Measurements from ENCODE around the gene SMIM22.

The SMIM22 gene

DNA sequence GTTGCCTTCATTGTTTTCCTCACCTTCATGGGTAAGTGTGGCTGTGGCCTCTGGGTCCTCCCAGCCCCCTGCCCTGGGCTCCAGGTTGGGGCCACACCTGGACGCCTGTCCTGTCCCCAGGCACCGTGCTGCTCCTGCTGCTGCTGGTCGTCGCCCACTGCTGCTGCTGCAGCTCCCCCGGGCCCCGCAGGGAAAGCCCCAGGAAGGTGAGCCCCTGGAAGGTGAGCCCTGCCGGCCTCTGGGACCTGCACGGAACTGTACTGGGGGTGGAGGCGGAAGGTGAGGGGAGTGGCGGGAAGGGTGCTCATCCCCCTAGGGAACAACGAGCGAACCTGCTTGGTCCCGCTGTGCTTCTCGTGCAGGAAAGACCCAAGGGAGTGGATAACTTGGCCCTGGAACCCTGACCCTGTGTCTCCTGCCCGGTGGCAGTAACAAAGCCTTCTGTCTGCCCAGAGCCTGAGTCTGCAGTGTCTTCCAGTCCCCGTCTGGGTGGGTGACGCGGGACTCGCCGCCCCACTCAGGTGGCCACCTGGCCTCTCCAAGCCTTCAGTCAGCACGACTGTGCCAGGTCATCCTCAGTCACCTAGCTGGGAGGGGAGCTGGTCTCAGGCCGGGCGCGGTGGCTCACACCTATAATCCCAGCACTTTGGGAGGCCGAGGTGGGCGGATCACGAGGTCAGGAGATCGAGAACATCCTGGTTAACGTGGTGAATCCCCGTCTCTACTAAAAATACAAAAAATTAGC, 831 bp downstream of the SMIM22 start:
- DNase-seq (ENCODE audit: low spot score) (no peak), FAIRE-seq (no peak)

DNA sequence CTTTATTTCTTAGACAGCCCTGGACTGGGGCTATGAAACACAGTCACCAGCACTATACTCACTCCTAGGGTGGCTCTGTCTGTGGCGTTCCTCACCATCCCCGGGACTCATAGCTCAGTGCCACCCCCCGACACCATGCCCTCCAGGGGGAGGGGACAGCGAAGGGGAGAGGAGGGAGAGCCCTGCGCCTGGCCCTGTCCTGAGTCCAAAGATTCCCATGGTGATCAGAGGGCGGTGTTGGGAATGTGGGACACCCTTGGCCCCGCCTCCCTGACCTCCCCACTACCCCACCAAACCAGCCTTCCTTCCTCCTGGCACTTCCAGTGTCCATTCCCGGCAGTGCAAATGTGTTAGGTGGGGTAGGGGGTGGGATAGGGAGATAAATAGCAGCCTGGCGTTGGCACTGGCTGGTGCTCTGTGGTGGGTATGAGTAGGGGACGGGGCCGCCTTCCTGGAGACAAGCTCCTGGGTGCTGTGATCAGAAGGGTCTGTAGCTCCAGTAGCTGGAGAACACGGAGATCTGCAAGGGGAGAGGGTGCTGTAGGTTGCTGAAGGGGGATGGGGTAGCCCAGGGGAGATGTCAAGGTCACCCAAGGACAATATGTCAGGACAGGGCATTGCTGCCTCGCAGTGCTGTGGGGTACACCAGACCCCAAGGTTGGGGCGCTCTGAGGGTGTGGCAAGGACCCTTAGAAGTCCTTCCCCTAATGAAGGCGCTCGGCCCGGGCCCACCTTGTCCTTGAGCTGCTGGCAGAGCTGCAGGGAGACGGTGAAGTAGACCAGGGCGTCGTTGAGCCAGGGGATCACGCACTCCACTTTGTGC, 2.0 kb downstream of the SMIM22 start:
- FAIRE-seq, result no peak

GRCh38 chr16:4797805-4798252, 2.7 kb downstream of the SMIM22 start:
- no peak for FAIRE-seq

More for the DNA sequence above, 2.0 kb downstream of the SMIM22 start:
- no peak for DNase-seq (ENCODE audit: low spot score)

GRCh38 chr16:4798456-4798855, 3.3 kb downstream of the SMIM22 start:
- no peak for FAIRE-seq
- DNase-seq (ENCODE audit: low spot score), result no peak

More at GRCh38 chr16:4797805-4798252, 2.7 kb downstream of the SMIM22 start:
- no peak for DNase-seq (ENCODE audit: low spot score)

- peak; percentile 69 for FAIRE-seq
- DNase-seq (ENCODE audit: low spot score), result no peak
Measured at GRCh38 chr16:4799171-4799855, 4.1 kb downstream of the SMIM22 start.

DNA sequence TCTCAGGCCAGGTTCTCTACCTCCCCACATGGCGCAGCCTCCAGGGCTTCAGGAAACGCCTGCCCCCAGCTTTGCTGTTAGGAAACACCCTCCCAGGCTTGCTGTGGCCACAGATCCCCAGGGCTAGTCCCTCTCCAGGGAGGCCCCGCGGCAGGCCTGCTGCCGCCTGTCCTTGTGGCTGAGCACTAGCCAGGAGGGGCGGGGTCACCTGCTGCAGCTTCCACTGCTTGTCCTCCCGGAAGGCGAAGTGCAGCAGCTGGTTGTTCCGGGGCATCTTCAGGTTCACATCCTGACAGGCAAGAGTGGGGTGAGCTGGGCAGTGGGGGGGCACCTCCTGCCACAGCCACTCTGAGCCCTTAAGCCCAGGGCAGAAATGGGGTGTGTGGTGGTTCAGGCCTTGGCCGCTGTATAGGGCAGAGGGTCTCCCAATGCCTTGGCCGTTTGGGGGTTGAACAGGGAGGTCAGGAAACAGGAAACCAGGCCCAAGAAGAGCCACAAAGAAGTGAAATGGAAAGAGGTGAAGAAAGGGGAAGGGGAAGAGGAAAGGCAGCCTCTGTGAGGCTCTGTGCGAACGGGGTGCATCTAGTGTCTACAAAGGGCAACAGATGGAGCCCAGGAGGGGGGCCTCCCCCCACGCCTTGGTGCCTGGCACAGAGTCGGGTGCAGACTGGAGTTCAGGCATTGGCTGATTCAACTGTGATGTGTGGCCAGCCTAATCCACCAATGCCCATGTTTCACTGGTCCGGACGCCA, 5.3 kb downstream of the SMIM22 start:
- DNase-seq (ENCODE audit: low spot score) (no peak), FAIRE-seq (no peak)

DNA sequence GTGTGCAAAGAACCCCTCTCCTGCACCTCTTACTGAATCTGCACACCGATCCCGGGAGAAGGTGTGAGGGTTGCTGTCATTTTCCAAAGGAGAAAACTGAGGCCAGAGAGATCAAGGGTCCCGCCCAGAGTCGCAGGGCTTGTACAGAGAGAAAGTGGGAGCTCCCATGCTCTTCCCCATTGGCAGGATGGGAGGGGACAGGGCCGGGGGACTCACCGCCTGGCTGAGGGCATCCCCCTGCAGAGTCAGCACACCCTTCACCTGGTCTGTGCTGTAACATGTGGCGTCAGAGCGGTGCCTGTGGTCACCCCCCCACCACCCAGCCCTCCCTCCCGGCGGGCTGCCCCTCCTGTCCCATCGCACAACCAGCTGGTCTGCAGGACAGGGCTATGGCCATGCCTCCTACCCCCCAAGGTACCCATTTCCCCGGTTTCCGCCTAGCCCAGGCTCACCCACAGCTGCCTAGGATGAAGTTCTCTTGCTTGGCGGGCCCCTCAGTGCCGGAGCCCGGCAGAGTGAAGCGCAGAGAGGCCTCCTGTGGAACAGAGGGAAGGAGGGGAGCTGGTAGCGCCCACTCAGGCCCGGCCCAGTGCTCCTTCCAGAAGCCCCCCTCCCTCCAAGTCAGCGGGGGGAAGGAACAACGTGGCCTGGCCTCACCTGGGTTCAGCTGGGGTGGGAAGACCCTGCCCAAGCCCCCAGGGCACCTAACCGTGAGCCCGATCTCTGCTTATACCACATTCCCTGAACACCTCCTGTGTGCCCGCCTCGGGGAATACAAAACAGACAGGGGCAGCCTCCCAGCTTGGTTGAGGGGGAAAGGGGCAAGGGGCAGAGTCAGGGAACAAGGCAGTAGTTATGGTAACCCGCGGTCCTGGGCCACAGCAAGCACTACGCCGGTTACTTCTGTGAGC, 6.1 kb downstream of the SMIM22 start:
- no peak for FAIRE-seq

DNA sequence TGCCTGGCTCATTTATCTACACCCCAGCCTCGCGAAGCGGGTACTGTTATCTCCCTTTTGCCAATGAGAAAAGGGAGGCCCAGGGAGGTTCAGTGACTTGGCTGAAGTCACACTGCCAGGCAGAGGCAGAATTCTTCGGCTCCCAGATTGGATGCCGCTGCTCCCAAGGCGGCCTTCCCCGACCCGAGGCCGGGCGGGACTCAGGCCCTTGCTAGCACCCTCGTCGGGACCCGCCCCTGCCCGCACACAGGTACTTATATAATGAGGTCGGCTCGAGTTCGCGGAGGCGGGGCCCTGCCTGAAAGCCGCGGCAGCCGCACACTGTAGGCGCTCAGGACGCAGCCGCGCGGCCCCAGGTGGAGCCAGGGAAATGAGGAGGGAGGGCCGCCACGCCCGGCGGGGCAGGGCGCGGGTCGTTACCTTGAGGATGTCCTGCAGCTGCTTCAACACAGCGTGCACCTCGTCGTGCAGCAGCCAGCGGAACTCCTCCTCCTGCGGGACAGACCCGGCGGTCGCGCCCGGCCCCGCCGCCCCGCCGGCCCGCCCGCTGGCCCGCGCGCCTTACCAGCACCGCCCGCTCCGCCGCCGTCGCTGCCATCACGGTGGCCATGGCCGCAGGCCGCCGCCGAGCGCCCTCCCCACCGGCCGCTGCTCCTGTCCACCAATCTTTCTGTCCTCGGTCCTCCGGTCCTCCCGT, 6.9 kb downstream of the SMIM22 start, which contains the start of gene ROGDI:
Gene ROGDI (minus strand): TSS at position 672 of the 697 bp plus-strand sequence. CDS start 62 bp downstream, at position 610.
- DNase-seq (ENCODE audit: low spot score), result peak; percentile 83
- FAIRE-seq, result peak; percentile 65

More for the DNA sequence above, 6.1 kb downstream of the SMIM22 start:
- DNase-seq (ENCODE audit: low spot score), result peak; percentile 19

DNA sequence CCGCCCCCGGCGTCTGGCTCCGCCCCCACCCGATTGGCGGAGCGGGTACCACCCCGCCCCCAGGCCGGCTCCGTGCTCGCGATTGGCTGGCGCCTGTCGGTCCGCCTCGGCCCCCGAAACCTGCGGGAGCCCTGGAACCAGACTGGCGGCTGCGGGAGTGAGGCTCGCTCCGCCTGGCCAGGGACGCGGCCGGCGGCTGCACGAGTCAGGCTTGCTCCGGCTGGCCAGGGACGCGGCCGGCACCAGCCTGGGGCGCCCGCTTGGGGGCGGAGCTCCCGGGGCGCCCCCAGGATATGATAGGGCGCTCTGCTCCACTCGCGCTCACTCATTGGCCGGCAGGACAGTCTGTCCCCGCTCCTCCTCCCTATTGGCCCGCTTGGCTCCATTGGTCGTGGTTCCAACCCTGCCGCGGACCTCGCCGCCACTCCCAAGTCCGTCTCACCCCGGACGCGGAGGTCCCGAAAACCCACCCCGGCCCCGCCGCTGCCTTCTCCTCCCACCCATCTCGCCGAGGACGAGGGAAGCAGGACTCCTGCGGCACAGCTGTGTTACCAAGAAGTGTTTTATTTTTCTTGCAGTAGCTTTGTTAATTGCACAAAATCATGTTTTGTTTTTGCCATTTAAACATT, 7.6 kb downstream of the SMIM22 start:
- FAIRE-seq, result peak; percentile 94

GRCh38 chr16:4803401-4803844, 8.3 kb downstream of the SMIM22 start:
- FAIRE-seq, result no peak
- DNase-seq (ENCODE audit: low spot score), result no peak

More for the DNA sequence above, 7.6 kb downstream of the SMIM22 start:
- peak; percentile 99 for DNase-seq (ENCODE audit: low spot score)

DNA sequence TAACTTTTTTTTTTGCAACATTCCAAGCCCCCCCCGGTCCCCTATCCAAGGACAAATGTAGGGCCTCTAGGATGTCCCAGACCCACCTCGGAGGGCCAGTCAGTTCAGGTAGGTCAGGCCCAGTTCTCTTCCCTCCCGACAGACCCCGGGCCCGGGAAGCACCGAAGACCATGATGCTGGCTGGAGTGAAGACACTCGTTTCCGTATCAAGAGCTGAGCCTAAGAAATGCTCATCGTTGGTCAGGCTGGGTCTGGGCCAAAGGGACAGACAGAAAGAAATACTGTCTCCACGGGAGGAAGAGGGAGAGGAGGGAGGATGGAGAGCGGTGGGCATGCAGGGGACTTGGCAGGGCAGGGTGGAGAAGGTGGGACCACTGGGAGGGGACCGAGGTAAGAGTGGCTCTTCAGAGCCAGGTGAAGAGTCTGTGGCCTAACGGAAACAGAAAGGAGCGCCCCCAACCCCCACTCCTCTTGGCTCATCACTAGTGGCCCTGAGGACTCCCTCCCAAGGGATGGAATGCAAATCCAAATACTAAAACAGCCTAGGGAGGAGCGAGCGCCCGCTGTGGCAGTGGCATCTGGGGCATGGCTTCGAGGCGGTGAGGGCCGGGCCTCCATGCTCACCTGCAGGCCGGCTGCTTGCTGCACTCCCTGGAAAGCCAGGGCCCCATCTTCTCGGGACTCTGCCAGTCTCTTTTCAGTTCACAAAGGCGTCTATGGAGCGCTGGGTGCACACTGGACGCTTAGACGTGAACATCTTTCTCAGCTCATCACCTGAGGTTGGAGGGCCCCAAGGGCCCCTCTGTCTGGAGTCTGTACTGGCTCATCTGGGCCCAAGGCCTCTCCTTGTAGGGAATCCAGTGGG, 9.0 kb downstream of the SMIM22 start:
- DNase-seq (ENCODE audit: low spot score) (no peak), FAIRE-seq (no peak)

- DNase-seq (ENCODE audit: low spot score) (no peak), FAIRE-seq (no peak)
Measured at GRCh38 chr16:4805231-4805630, 10.1 kb downstream of the SMIM22 start.

GRCh38 chr16:4806280-4806679, 11.1 kb downstream of the SMIM22 start:
- no peak for FAIRE-seq

GRCh38 chr16:4811242-4811641, 16.1 kb downstream of the SMIM22 start:
- DNase-seq (ENCODE audit: low spot score) (no peak), FAIRE-seq (no peak)

More at GRCh38 chr16:4806280-4806679, 11.1 kb downstream of the SMIM22 start:
- no peak for DNase-seq (ENCODE audit: low spot score)

DNA sequence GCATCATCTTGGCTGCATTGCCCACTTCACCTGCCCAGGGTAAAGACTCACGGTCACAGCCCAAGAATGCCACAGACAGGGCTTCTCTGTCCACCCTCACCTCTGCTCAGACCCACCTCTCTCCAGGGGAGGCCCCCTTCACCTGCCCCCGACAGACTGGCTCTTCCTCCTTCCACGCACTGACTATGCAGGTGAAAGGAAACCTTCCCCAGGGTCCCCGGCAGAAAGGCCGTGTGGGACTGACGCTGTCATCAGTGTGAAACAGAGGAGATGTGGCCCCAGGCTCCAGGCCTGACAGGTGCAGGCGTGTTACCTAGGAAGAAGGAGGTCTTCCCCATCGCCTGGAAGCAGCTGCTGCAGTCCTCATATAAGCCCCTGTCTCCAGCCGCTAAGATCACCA, 16.6 kb downstream of the SMIM22 start:
- DNase-seq (ENCODE audit: low spot score) (no peak), FAIRE-seq (no peak)

- DNase-seq (ENCODE audit: low spot score) (no peak), FAIRE-seq (no peak)
Measured at GRCh38 chr16:4813251-4814003, 18.3 kb downstream of the SMIM22 start.

- no peak for DNase-seq (ENCODE audit: low spot score)
- FAIRE-seq, result no peak
Measured at GRCh38 chr16:4814046-4814445, 18.9 kb downstream of the SMIM22 start.
